Hepatocyte (in vitro differentiated cells): ENCODE measurements around the gene DMRT1. TPM values are rescaled to one million over a fixed set of nuclear protein-coding genes. Genes with fewer than 3 reads are reported as not detected.
A peak's percentile ranks its signal among the peaks of the same experiment; 100 is the strongest.

Experiments
- DNase-seq: peaks from one replicate; pipeline ENCODE4 v3.0.0-alpha.2; 2016; ENCODE audit warnings: low spot score
- H2AFZ ChIP-seq: fragments of 200-600 bp; sonication (generic); 2 replicates; pipeline ENCODE4 v1.6.0; 2016; ENCODE audit warnings: antibody characterized with exemption, mild to moderate bottlenecking
- H3K27ac ChIP-seq: fragments of 200-600 bp; sonication (generic); 2 replicates; pipeline ENCODE4 v1.5.1; 2016; ENCODE audit warnings: mild to moderate bottlenecking
- H3K27me3 ChIP-seq: fragments of 200-600 bp; sonication (generic); 2 replicates; pipeline ENCODE4 v1.6.1; 2016
- H3K36me3 ChIP-seq: fragments of 200-600 bp; sonication (generic); replicated peaks from 2 replicates; pipeline ENCODE4 v1.5.1; 2016; ENCODE audit warnings: low read depth; ENCODE audit not compliant: insufficient read depth
- H3K4me1 ChIP-seq: fragments of 200-600 bp; sonication (generic); 2 replicates; pipeline ENCODE4 v1.5.1; 2016; ENCODE audit warnings: mild to moderate bottlenecking, moderate library complexity; ENCODE audit not compliant: insufficient read depth
- H3K4me2 ChIP-seq: fragments of 200-600 bp; sonication (generic); 2 replicates; pipeline ENCODE4 v1.6.0; 2016
- H3K4me3 ChIP-seq: fragments of 200-600 bp; sonication (generic); 2 replicates; pipeline ENCODE4 v1.5.1; 2016; ENCODE audit warnings: mild to moderate bottlenecking
- H3K79me2 ChIP-seq: fragments of 200-600 bp; sonication (generic); 2 replicates; pipeline ENCODE4 v1.6.0; 2017; ENCODE audit warnings: mild to moderate bottlenecking
- H3K9me2 ChIP-seq: fragments of 200-600 bp; sonication (generic); replicated peaks from 2 replicates; pipeline ENCODE4 v1.6.0; 2017; ENCODE audit warnings: mild to moderate bottlenecking; ENCODE audit not compliant: insufficient read depth
- H3K9me3 ChIP-seq: fragments of 200-600 bp; sonication (generic); 2 replicates; pipeline ENCODE4 v1.5.1; 2016; ENCODE audit warnings: low read depth, mild to moderate bottlenecking
- H4K20me1 ChIP-seq: fragments of 200-600 bp; sonication (generic); 2 replicates; pipeline ENCODE4 v1.6.0; 2016; ENCODE audit warnings: mild to moderate bottlenecking; ENCODE audit not compliant: insufficient read depth, poor library complexity, severe bottlenecking
- CTCF ChIP-seq: fragments of 200-600 bp; sonication (generic); IDR thresholded peaks from 2 replicates; pipeline ENCODE4 v1.5.1; 2016; ENCODE audit warnings: antibody characterized with exemption, mild to moderate bottlenecking; ENCODE audit not compliant: poor library complexity
- EZH2 ChIP-seq: fragments of 200-600 bp; sonication (generic); IDR thresholded peaks from 2 replicates; pipeline ENCODE4 v1.6.1; 2016; ENCODE audit warnings: antibody characterized with exemption, mild to moderate bottlenecking, borderline replicate concordance
- EZH2phosphoT487 ChIP-seq: fragments of 200-600 bp; sonication (generic); IDR thresholded peaks from one replicate; pipeline ENCODE4 v1.6.1; 2018; ENCODE audit warnings: antibody characterized with exemption, mild to moderate bottlenecking, low read depth, moderate library complexity; ENCODE audit not compliant: unreplicated experiment, severe bottlenecking
- WGBS: methylation state at CpG from one replicate; pipeline ENCODE4 v1.1.6; 2016; ENCODE audit warnings: low lambda C conversion rate; ENCODE audit errors: missing lambda C conversion rate; 5-methylcytosine and 5-hydroxymethylcytosine counted together
- polyA plus RNA-seq: library from polyadenylated mRNA; unstranded; fragments of >200 nt; fragmentation: Nextera tagmentation; extraction: Ambion mirVana; gene quantifications from 2 replicates; pipeline ENCODE4 v1.2.1, GENCODE V29; 2016
- total RNA-seq: library from RNA; depleted of rRNA; stranded (reverse); fragments of >200 nt; gene quantifications from 2 replicates; pipeline ENCODE4 v1.2.3, GENCODE V29; 2014

The DMRT1 gene
- total and polyA plus RNA-seq, 2 experiments from 2014 or later = not detected

- Histone ChIP-seq H3K4me2 (no peak overlapping the region), H2AFZ (no peak overlapping the region)
- 12% methylated on average over 14 of the region's 14 CpGs for WGBS
Measured at GRCh38 chr9:1009101-1009707, 167.7 kb downstream of the DMRT1 start.

GRCh38 chr9:1013021-1013420, 171.5 kb downstream of the DMRT1 start:
- WGBS = 75% methylated on average over 5 of the region's 5 CpGs
- no peak overlapping the region for H3K27ac ChIP-seq
- no peaks in the 10 kb centered on the region for H3K4me1 ChIP-seq
- no peak overlapping the region for H2AFZ ChIP-seq
- H3K4me3 ChIP-seq = no peak overlapping the region
- DNase-seq = no peak
- no peaks in the 10 kb centered on the region for H3K79me2 ChIP-seq
- H3K27me3 ChIP-seq = peaks cover 11% of the 10 kb centered on the region
- no peaks in the 10 kb centered on the region for H3K36me3 ChIP-seq
- H4K20me1 ChIP-seq = no peaks in the 10 kb centered on the region
- no peaks in the 10 kb centered on the region for H3K9me3 ChIP-seq
- no peaks in the 10 kb centered on the region for H3K9me2 ChIP-seq
- H3K4me2 ChIP-seq = no peak overlapping the region
- TF ChIP-seq EZH2phosphoT487 (no peak), CTCF (no peak), EZH2 (no peak)

More at GRCh38 chr9:1009101-1009707, 167.7 kb downstream of the DMRT1 start:
- Histone ChIP-seq H3K27ac (no peak overlapping the region), H3K4me1 (no peaks in the 10 kb centered on the region), H3K4me3 (no peak overlapping the region), H3K9me3 (no peaks in the 10 kb centered on the region), H3K9me2 (no peaks in the 10 kb centered on the region), H3K79me2 (no peaks in the 10 kb centered on the region), H4K20me1 (no peaks in the 10 kb centered on the region), H3K27me3 (peaks cover 9% of the 10 kb centered on the region), H3K36me3 (no peaks in the 10 kb centered on the region)
- peak; percentile 87 for DNase-seq
- TF ChIP-seq CTCF = peak; percentile 94
- no peak for TF ChIP-seq EZH2

GRCh38 chr9:1014225-1014624, 172.7 kb downstream of the DMRT1 start:
- TF ChIP-seq EZH2phosphoT487 = no peak
- no peak for TF ChIP-seq CTCF
- no peak for TF ChIP-seq EZH2
- no peak overlapping the region for H3K4me2 ChIP-seq
- peaks cover 11% of the 10 kb centered on the region for H3K27me3 ChIP-seq
- no peaks in the 10 kb centered on the region for H4K20me1 ChIP-seq
- no peak overlapping the region for H3K4me3 ChIP-seq
- no peaks in the 10 kb centered on the region for H3K36me3 ChIP-seq
- WGBS = 57% methylated on average over 4 of the region's 4 CpGs
- H2AFZ ChIP-seq = no peak overlapping the region
- no peak for DNase-seq
- H3K79me2 ChIP-seq = no peaks in the 10 kb centered on the region
- H3K27ac ChIP-seq = no peak overlapping the region
- no peaks in the 10 kb centered on the region for H3K9me3 ChIP-seq
- no peaks in the 10 kb centered on the region for H3K4me1 ChIP-seq
- H3K9me2 ChIP-seq = no peaks in the 10 kb centered on the region

GRCh38 chr9:1014640-1015039, 173.1 kb downstream of the DMRT1 start:
- Histone ChIP-seq H3K4me2 (no peak overlapping the region), H3K36me3 (no peaks in the 10 kb centered on the region), H3K79me2 (no peaks in the 10 kb centered on the region), H3K27ac (no peak overlapping the region), H2AFZ (no peak overlapping the region), H3K4me3 (no peak overlapping the region), H3K9me3 (no peaks in the 10 kb centered on the region), H4K20me1 (no peaks in the 10 kb centered on the region), H3K9me2 (no peaks in the 10 kb centered on the region), H3K4me1 (no peaks in the 10 kb centered on the region), H3K27me3 (peaks cover 11% of the 10 kb centered on the region)
- no peak for DNase-seq
- TF ChIP-seq CTCF (no peak), EZH2 (no peak)
- WGBS = 92% methylated on average over 2 of the region's 2 CpGs
